Epidermal melanocyte (primary cell): ENCODE results near the gene RBM8A.

Source experiments
- DNase-seq: peaks from one replicate; pipeline ENCODE4 v3.0.0; 2011; ENCODE audit warnings: low spot score; ENCODE audit not compliant: insufficient read length

RBM8A gene

DNA sequence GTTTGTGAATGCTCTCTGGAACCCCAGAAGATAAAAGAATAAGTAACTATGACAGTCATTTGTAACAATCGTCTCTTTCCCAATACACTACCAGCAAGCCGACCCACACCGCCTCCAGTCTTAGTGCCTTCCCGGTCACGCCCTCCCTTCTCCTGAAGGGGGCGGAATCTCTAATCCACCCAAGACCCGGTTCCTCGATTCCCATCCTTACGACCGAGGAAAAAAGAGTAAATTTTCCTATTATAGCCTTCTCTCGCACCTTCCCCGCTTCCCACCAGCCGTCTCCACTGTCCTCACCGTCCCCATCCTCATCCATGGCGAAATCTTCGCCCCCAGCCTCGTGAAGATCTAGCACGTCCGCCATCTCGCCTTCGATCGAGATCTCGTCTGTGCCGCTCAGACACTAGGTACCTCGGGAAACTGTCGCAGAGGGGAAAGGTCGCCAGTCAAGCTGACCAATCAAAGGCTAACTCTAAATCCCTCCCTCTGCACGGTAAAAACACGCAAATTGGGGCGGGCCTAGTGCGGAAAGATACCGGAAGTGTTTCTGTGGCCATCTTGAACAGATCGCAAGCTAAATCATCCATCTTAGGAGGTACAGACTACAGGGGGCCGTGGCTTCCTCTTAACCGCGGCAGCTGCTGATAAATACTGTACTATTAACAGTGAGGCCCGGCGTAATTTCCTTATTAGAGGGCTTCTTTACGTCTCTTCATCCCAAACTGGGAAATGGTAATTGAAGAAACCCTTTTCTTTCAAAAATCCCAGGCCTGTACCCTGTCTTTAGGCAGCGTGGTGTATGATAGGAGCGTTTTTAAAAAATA lies at the start of gene RBM8A:
RBM8A (minus strand) TSS at position 422 of the 824 bp plus-strand sequence; CDS start at position 364, 58 bp downstream.
- peak; percentile 74 for DNase-seq

GRCh38 chr1:145977016-145977415 lies 49.7 kb upstream of the RBM8A start:
- no peak for DNase-seq

DNA sequence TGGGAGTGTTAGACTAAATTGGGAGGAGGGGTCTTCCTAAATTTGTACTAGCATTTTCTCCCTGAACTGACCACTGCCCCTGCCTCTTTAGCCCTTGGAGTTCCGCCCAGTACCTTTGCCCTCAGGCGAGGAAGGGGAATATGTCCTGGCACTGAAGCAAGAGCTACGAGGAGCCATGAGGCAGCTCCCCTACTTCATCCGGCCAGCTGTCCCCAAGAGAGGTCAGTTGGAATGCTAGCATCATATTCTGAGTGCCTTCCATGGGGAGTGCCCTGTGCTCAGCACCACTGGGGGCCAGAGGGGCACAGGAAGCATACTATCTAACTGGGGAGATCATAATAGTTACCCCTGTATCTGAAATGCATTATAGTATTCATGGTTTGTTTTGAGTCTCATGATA lies 47.9 kb upstream of the RBM8A start:
- no peak for DNase-seq

GRCh38 chr1:145974721-145975120 lies 47.4 kb upstream of the RBM8A start:
- no peak for DNase-seq

DNA sequence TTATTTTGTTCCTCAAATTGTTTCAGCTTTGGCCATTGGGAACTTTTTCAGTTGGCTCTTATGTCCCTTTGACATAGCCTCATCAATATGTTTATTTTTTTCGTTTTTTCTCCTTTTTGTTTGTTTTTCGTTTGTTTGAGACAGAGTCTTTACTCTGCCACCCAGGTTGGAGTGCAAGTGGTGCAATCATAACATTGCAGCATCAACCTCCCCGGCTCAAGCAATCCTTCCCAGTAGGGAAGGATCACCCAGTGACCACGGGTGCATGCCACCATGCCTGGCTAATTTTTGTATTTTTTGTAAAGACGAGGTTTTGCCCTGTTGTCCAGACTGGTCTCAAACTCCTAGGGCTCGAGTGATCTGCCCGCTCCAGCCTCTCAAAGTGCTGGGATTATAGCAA lies 45.3 kb upstream of the RBM8A start:
- DNase-seq, result no peak

DNA sequence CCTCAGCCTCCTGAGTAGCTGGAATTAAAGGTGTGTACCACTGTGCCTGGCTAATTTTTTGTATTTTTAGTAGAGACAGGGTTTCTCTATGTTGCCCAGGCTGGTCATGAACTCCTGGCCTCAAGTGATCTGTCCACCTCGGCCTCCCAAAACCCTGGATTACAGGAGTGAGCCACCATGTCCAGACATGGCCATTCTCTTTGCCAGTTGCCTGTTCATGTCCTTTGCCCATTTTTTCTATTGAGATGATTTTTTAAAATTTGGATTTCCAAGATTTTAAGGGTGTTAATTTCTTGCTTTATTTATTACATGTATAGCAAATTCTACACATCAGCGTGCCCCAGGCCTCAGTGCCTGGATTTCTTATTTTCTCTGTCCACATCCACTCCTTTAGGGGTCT lies 40.0 kb upstream of the RBM8A start:
- no peak for DNase-seq

DNA sequence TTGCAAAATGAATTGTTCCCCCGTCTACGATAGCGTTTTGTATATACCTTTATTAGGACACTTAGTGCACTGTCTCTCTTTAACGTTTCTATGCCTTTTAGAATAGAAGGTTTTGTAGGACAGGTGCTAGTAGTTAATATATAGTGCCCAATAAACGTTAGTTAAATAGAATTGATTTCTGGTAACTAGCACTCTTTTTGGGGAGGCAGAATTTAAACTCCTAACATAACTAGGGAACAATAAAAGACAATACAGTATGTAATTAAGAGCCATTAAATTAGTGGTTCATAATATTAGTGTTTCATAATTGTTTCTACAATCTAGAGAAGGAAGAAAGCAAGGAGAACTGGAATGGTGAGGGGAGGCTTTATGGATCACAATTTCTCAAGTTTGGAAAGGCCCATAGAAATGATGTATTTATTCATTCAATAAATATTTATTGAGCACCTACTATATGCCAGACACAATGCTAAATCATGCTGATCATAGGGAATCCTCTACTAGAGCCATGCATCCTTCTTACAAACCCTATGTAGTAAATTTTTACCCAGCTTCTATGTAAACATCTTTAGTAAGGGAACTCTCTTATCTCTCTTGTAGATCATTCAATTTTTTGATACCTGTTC lies 37.9 kb upstream of the RBM8A start:
- no peak for DNase-seq

- DNase-seq, result peak; percentile 96
Observed at GRCh38 chr1:145964328-145965118, 37.2 kb upstream of the RBM8A start, which contains the start of the genes ANKRD34A and POLR3GL. TSS of gene ANKRD34A (minus strand) at chr1:145964575. CDS start at chr1:145961759, 2,816 bp downstream. TSS of gene POLR3GL (plus strand) at chr1:145964690. CDS start at chr1:145974866, 10,176 bp downstream.

- DNase-seq, result no peak
Observed at GRCh38 chr1:145963265-145964019, 36.2 kb upstream of the RBM8A start.

- no peak for DNase-seq
Observed at GRCh38 chr1:145962157-145963102, 35.1 kb upstream of the RBM8A start.

GRCh38 chr1:145961425-145962156 lies 34.3 kb upstream of the RBM8A start:
- no peak for DNase-seq

DNA sequence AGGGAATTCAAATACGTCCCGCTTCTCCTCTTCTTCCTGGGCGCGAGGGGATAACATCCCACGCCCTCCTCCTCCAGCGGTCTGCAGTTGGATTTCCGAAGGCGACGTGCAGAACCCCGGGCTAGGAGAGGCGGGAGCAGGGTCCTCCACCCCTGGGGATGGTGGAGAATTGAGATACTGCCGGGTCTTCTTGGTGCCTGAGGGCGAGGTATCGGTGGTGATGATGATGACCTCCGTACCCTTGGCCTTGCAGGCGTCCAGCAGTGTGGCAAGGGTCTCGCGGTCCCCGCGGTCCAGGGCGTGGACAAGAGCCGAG lies 33.8 kb upstream of the RBM8A start:
- DNase-seq, result no peak

GRCh38 chr1:145960468-145961108 lies 33.3 kb upstream of the RBM8A start:
- DNase-seq, result peak; percentile 73

GRCh38 chr1:145959957-145960467 lies 32.7 kb upstream of the RBM8A start:
- no peak for DNase-seq

- DNase-seq, result no peak
Observed at GRCh38 chr1:145959333-145959732, 32.0 kb upstream of the RBM8A start.

GRCh38 chr1:145958734-145959133 lies 31.4 kb upstream of the RBM8A start:
- no peak for DNase-seq

DNA sequence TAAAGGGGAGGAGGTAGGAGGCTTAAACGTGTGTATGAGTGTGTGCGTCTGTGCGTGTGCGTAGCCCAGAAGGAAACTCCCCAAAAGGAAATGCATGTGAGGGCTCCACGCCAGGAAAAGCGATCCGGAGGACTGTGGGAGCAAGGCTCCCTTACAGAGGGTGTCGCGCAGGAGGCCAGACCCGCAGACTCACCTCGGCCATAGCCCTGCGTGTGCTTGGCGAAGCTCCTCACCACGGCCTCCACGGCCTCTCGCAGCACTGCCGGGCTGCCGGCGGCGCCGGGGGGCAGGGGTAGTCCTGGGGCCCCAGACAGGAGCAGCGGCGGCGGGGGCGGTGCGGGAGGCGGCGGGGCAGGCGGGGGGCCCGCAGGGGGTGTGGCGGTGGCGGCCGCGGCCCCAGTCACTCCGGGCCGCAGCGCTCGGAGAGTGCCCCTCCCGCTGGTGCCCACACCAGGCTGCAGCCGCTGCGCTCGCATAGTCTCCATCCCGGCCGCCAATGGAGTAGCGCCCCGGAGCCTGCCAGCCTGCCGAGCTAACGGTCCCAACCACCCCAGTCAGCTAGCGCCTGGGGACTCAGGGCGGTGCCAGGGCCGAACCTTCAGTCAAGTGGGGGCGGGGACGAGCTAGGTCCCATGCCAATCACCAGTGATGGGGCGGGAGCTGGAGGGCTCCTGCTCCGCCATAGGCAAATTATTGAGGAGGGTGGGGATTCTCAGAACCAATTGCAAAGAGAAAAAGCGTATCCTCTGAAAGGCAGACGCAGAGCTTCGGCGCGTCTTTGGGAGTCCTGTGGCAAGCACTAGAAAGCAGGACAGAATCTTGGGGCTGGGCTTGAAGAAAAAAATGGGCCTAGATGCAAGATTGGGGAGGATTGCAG lies 30.4 kb upstream of the RBM8A start, which contains the start of gene LIX1L:
LIX1L (minus strand) TSS at position 575 of the 877 bp plus-strand sequence; CDS start at position 485, 90 bp downstream.
- DNase-seq, result peak; percentile 98
